Endothelial cell of umbilical vein (primary cell): ENCODE data around the gene CHST12. TPM values are rescaled to one million over a fixed set of nuclear protein-coding genes. Genes with fewer than 3 reads are reported as not detected.

Experiments
- BruUV-seq: library from RNA; stranded (reverse); fragments of 400-500 nt; replicated peaks from 2 replicates; lab custom pipeline; 2021; lab: Mats Ljungman, UMichigan
- CTCF ChIA-PET: fragments of 300-600, 350-600 bp; sonication (Branson Sonifier 250); formaldehyde crosslinking; loops from one replicate; lab custom pipeline; 2021; ENCODE audit warnings: antibody characterized with exemption, inconsistent platforms; lab: Charles Lee
- POLR2A ChIA-PET: fragments of 300-600, 350-600 bp; sonication (Branson Sonifier 250); formaldehyde crosslinking; loops from one replicate; lab custom pipeline; 2021; ENCODE audit warnings: antibody characterized with exemption, inconsistent platforms; lab: Charles Lee
- DNase-seq: peaks from one replicate; pipeline ENCODE4 v3.0.0-alpha.2; 2011; ENCODE audit warnings: low read depth, low spot score
- FAIRE-seq: peaks from 2 replicates; lab custom pipeline; 2011; peaks lifted over from hg19 to GRCh38; lab: Jason Lieb, UNC
- H2AFZ ChIP-seq: 2 replicates; pipeline ENCODE4 v1.6.0; 2012; ENCODE audit warnings: low read depth, low read length, control low read depth, inconsistent platforms
- H3K27ac ChIP-seq: 2 replicates; pipeline ENCODE4 v1.5.1; 2011; ENCODE audit warnings: low read depth, mild to moderate bottlenecking, control low read depth, low read length, moderate library complexity; ENCODE audit not compliant: insufficient read depth
- H3K27me3 ChIP-seq, 2 experiments: 2 replicates each; pipeline versions ENCODE4 v1.6.0 to v1.6.1; 2011; ENCODE audit warnings: low read length in 2 of 2, mixed read lengths in 1 of 2; ENCODE audit not compliant: control insufficient read depth in 2 of 2, insufficient read depth in 2 of 2
- H3K36me3 ChIP-seq, 2 experiments: 2 replicates in 1 of 2; 3 replicates in 1 of 2; pipeline ENCODE4 v1.5.1; 2011; ENCODE audit warnings: low read length in 2 of 2, mild to moderate bottlenecking in 1 of 2, moderate library complexity in 1 of 2; ENCODE audit not compliant: control insufficient read depth in 2 of 2, insufficient read depth in 2 of 2; ENCODE audit errors: extremely low read depth in 1 of 2
- H3K4me1 ChIP-seq: 3 replicates; pipeline ENCODE4 v1.5.1; 2011; ENCODE audit warnings: mild to moderate bottlenecking, low read length; ENCODE audit not compliant: control insufficient read depth, insufficient read depth; ENCODE audit errors: extremely low read depth
- H3K4me2 ChIP-seq: 2 replicates; pipeline ENCODE4 v1.6.1; 2011; ENCODE audit warnings: low read length, control low read depth, mixed read lengths; ENCODE audit not compliant: insufficient read depth
- H3K4me3 ChIP-seq, 3 experiments: fragments of 200-600 bp in 1 of 3; sonication (generic), shearing (Covaris generic) in 1 of 3; replicated peaks in 1 of 3; 2 replicates each; pipeline ENCODE4 v1.5.1; 2011 to 2016; ENCODE audit warnings: control low read depth in 3 of 3, low read length in 3 of 3, mild to moderate bottlenecking in 2 of 3, inconsistent platforms in 1 of 3, low read depth in 1 of 3, moderate library complexity in 1 of 3; ENCODE audit not compliant: insufficient read depth in 1 of 3
- H3K79me2 ChIP-seq: 2 replicates; pipeline ENCODE4 v1.6.0; 2012; ENCODE audit warnings: low read length, inconsistent platforms; ENCODE audit not compliant: control insufficient read depth, insufficient read depth
- H3K9ac ChIP-seq: replicated peaks from 2 replicates; pipeline ENCODE3; 2011; ENCODE audit warnings: low read length, control low read depth; ENCODE audit not compliant: insufficient read depth; ENCODE audit errors: extremely low read depth
- H3K9me1 ChIP-seq: replicated peaks from 3 replicates; pipeline ENCODE4 v1.6.0; 2011; ENCODE audit warnings: mild to moderate bottlenecking, low read length; ENCODE audit not compliant: control insufficient read depth, insufficient read depth; ENCODE audit errors: extremely low read depth
- H3K9me3 ChIP-seq: replicated peaks from 2 replicates; pipeline ENCODE4 v1.5.1; 2012; ENCODE audit warnings: low read length, inconsistent platforms; ENCODE audit not compliant: control insufficient read depth, insufficient read depth
- H4K20me1 ChIP-seq: replicated peaks from 2 replicates; pipeline ENCODE3; 2011; ENCODE audit warnings: mild to moderate bottlenecking, low read length; ENCODE audit not compliant: control insufficient read depth, insufficient read depth; ENCODE audit errors: extremely low read depth
- EZH2 ChIP-seq: IDR thresholded peaks from 2 replicates; pipeline ENCODE4 v1.6.1; 2012; ENCODE audit warnings: borderline replicate concordance, low read depth, mild to moderate bottlenecking, moderate library complexity, low read length, inconsistent platforms; ENCODE audit not compliant: severe bottlenecking
- FOS ChIP-seq: IDR thresholded peaks from 2 replicates; pipeline ENCODE4 v1.6.1; 2011; ENCODE audit warnings: mild to moderate bottlenecking, low read length, moderate library complexity, borderline replicate concordance; ENCODE audit not compliant: insufficient read depth
- GATA2 ChIP-seq: IDR thresholded peaks from 2 replicates; pipeline ENCODE4 v1.7.0; 2011; ENCODE audit warnings: low read depth, mild to moderate bottlenecking, moderate library complexity, mixed read lengths, low read length; ENCODE audit not compliant: insufficient read length, insufficient read depth
- JUN ChIP-seq: IDR thresholded peaks from 2 replicates; pipeline ENCODE4 v1.6.1; 2011; ENCODE audit warnings: borderline replicate concordance, low read depth; ENCODE audit not compliant: insufficient read length, insufficient read depth
- MAX ChIP-seq: IDR thresholded peaks from 2 replicates; pipeline ENCODE4 v1.6.1; 2011; ENCODE audit not compliant: insufficient read depth, insufficient read length
- MYC ChIP-seq: IDR thresholded peaks from one replicate; pipeline ENCODE4 v1.6.1; 2011; ENCODE audit warnings: mild to moderate bottlenecking, low read depth, low read length
- POLR2A ChIP-seq: IDR thresholded peaks from 2 replicates; pipeline ENCODE4 v1.6.1; 2012; ENCODE audit warnings: low read depth, mild to moderate bottlenecking, control low read depth, low read length
- POLR2AphosphoS5 ChIP-seq: IDR thresholded peaks from 2 replicates; pipeline ENCODE4 v1.6.1; 2012; ENCODE audit warnings: low read depth, mild to moderate bottlenecking, control low read depth, low read length, moderate library complexity; ENCODE audit not compliant: insufficient read depth
- dilution Hi-C: fragments of 300-500 bp; cut with MboI; formaldehyde crosslinking; loops from one replicate; pipeline ENCODE4 v1.15.0; 2019; ENCODE audit warnings: low sequenced_read_pairs; ENCODE audit not compliant: extremely low pct_ligation_motif_present
- intact Hi-C: fragments of 100-400 bp; cut with micrococcal nuclease; formaldehyde crosslinking; loops from one replicate; pipeline ENCODE4 v1.10.0; 2022
- polyA plus RNA-seq, 4 experiments: library from polyadenylated mRNA; depleted of rRNA in 3 of 4; stranded (reverse) in 3 of 4; unstranded in 1 of 4; fragments of >200 nt; gene quantifications; 2 replicates each; pipeline versions ENCODE4 v1.2.1 to v1.2.3, GENCODE V29; 2011 to 2012; ENCODE audit warnings: missing spikeins in 1 of 4
- total RNA-seq: library from RNA; stranded (reverse); gene quantifications from 2 replicates; pipeline ENCODE4 v1.2.3, GENCODE V29; 2021
- TF ChIP-seq, protein P1 (sequence below), 2 donors: IDR thresholded peaks; 1 replicate in 1 of 2; 2 replicates in 1 of 2; pipeline ENCODE4 v1.5.1; 2011; ENCODE audit warnings: low read length in 2 of 2, mild to moderate bottlenecking in 2 of 2, moderate library complexity in 2 of 2, control low read depth in 1 of 2, inconsistent platforms in 1 of 2, low read depth in 1 of 2; ENCODE audit not compliant: insufficient read depth in 1 of 2; ENCODE audit errors: extremely low read depth in 1 of 2

CHST12 gene
- total and polyA plus RNA-seq, 2 donors (not counting 3 experiments of a cell fraction or from before 2014, with no cell fraction given), result 30.2 to 52.6 TPM

DNA sequence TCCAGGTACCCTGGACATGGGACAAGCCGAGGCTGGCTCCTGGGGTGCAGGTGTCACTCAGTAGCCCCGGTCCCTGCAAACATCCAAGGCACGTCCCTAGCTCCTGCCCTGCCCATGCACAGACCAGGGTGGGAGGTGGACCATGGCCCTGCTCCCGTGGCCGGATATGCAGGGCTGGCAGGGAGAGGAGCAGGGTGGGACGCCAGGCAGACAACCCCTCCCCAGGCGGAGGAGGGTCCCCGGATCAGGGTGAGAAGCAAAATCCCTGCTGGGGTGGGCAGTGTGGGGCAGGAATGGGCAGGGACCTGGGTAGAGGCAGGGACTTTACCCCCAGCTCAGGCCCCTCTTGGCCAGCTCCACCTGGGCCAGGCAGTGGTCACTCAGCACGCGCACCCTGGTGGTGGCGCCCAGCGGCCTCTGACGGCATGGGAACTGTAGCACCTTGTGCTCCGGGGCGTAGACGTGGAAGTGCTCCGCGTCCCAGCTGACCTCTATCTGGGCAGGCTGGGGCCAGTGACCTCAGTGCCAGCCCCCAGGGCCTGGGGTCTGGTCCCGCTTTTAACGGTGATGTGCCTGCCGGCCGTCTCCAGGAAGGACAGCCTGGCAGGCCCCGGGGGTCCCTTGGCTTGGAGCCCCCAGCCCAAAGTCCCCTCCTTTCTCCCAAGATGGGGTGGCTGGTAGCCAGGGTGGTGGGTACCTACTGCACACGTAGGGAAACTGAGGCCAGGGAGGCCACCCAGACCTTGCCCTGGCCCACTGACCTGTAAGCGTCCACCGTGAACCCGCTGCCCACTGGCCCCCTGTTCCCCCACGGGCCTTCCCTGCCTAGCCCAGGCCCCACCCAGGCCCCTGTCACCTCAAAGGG, 71.6 kb downstream of the CHST12 start:
- intact Hi-C loops, result loop anchor here (5.0 to 10.0 kb wide), 2 partner anchors 160 to 187 kb away; partner anchors contain the start of gene TTYH3
- POLR2A ChIA-PET, result no interaction called here
- Histone ChIP-seq H3K79me2 (no peaks in the 10 kb centered on the region), H3K4me1 (peaks cover 7% of the 10 kb centered on the region), H3K9ac (no peak overlapping the region), H3K9me3 (no peaks in the 10 kb centered on the region), H3K4me3 (no peak overlapping the region), H3K27ac (no peak overlapping the region), H3K27me3 (peaks cover 0 to 2% of the 10 kb centered on the region in 2 experiments), H2AFZ (no peak overlapping the region), H3K36me3 (no peaks in the 10 kb centered on the region), H3K4me2 (no peak overlapping the region), H4K20me1 (no peaks in the 10 kb centered on the region), H3K9me1 (no peaks in the 10 kb centered on the region)
- TF ChIP-seq POLR2AphosphoS5 (no peak), GATA2 (no peak), JUN (no peak), POLR2A (no peak), FOS (no peak), MAX (no peak), EZH2 (no peak), MYC (no peak)
- TF ChIP-seq, protein P1, sequence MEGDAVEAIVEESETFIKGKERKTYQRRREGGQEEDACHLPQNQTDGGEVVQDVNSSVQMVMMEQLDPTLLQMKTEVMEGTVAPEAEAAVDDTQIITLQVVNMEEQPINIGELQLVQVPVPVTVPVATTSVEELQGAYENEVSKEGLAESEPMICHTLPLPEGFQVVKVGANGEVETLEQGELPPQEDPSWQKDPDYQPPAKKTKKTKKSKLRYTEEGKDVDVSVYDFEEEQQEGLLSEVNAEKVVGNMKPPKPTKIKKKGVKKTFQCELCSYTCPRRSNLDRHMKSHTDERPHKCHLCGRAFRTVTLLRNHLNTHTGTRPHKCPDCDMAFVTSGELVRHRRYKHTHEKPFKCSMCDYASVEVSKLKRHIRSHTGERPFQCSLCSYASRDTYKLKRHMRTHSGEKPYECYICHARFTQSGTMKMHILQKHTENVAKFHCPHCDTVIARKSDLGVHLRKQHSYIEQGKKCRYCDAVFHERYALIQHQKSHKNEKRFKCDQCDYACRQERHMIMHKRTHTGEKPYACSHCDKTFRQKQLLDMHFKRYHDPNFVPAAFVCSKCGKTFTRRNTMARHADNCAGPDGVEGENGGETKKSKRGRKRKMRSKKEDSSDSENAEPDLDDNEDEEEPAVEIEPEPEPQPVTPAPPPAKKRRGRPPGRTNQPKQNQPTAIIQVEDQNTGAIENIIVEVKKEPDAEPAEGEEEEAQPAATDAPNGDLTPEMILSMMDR (IDR thresholded peaks at IDR 0.05; ENCODE audit: extremely low read depth in 1 of 2, insufficient read depth in 1 of 2, low read depth in 1 of 2, low read length in 2 of 2), result no peak
- DNase-seq (no peak), FAIRE-seq (no peak)
- dilution Hi-C loops, result no loop called here
- no TSS peak for BruUV-seq
- CTCF ChIA-PET, result interaction anchor here (0.7 to 1.0 kb wide), 5 partner anchors 23 to 206 kb away, joined by 3 to 5 read pairs (median 3); no protein-coding TSS in a partner anchor
